Measurements from ENCODE around the gene CCDC69.

DNA sequence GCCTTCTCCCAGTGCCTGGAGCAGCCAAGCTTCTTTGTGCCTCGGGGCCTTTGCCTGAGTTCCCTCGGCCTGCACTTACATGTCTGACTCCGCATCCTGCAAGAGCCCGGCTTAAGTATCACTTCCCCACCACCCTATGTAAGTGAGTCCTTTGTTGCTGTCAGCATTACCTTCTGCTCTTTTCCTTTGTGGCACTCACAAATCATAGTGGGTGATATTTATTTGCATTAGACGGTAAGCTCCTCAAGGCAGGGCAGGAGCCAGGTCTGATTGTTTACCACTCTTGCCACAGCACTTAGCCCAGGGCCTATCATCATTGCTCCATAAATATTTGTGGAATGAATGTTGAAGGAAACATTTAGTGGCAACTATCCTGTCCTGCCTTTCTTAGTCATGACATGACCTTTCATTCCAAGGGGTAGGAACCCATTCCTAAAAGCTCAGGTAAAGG, 33.9 kb upstream of the CCDC69 start:
- TF ChIP-seq, protein P1, sequence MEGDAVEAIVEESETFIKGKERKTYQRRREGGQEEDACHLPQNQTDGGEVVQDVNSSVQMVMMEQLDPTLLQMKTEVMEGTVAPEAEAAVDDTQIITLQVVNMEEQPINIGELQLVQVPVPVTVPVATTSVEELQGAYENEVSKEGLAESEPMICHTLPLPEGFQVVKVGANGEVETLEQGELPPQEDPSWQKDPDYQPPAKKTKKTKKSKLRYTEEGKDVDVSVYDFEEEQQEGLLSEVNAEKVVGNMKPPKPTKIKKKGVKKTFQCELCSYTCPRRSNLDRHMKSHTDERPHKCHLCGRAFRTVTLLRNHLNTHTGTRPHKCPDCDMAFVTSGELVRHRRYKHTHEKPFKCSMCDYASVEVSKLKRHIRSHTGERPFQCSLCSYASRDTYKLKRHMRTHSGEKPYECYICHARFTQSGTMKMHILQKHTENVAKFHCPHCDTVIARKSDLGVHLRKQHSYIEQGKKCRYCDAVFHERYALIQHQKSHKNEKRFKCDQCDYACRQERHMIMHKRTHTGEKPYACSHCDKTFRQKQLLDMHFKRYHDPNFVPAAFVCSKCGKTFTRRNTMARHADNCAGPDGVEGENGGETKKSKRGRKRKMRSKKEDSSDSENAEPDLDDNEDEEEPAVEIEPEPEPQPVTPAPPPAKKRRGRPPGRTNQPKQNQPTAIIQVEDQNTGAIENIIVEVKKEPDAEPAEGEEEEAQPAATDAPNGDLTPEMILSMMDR (IDR thresholded peaks at IDR 0.05) = no peak
- TF ChIP-seq POLR2A (IDR thresholded peaks at IDR 0.05) = no peak

Measured in body of pancreas (tissue), 4 donors.